ENCODE results near the gene MAP3K3.
A peak's percentile ranks its signal among the peaks of the same experiment; 100 is the strongest.

Gene MAP3K3

GRCh38 chr17:63579633-63580032, 42.6 kb upstream of the MAP3K3 start:
- Histone ChIP-seq H3K4me3 (ENCODE audit: severe bottlenecking) (no peak overlapping the region), H3K9me3 (ENCODE audit: severe bottlenecking) (no peaks in the 10 kb centered on the region), H3K36me3 (ENCODE audit: low read depth) (peaks cover 59% of the 10 kb centered on the region), H3K4me1 (ENCODE audit: insufficient read depth, poor library complexity, severe bottlenecking) (no peaks in the 10 kb centered on the region), H3K27ac (ENCODE audit: poor library complexity, severe bottlenecking) (no peak overlapping the region), H3K27me3 (ENCODE audit: insufficient read depth, poor library complexity, severe bottlenecking) (no peaks in the 10 kb centered on the region)
- ATAC-seq (ENCODE audit: low read depth) (no peak), DNase-seq (ENCODE audit: low spot score) (no peak)
- TF ChIP-seq CTCF (IDR thresholded peaks at IDR 0.05; ENCODE audit: poor library complexity, severe bottlenecking), result no peak

- Histone ChIP-seq H3K27ac (ENCODE audit: poor library complexity, severe bottlenecking) (no peak overlapping the region), H3K27me3 (ENCODE audit: insufficient read depth, poor library complexity, severe bottlenecking) (no peaks in the 10 kb centered on the region), H3K4me1 (ENCODE audit: insufficient read depth, poor library complexity, severe bottlenecking) (no peaks in the 10 kb centered on the region), H3K4me3 (ENCODE audit: severe bottlenecking) (no peak overlapping the region), H3K36me3 (ENCODE audit: low read depth) (peaks cover 91% of the 10 kb centered on the region), H3K9me3 (ENCODE audit: severe bottlenecking) (no peaks in the 10 kb centered on the region)
- ATAC-seq (ENCODE audit: low read depth) (no peak), DNase-seq (ENCODE audit: low spot score) (no peak)
- TF ChIP-seq CTCF (IDR thresholded peaks at IDR 0.05; ENCODE audit: poor library complexity, severe bottlenecking), result no peak
These were observed 34.4 kb upstream of the MAP3K3 start for GRCh38 chr17:63587770-63588169.

GRCh38 chr17:63588797-63589196, 33.4 kb upstream of the MAP3K3 start:
- no peaks in the 10 kb centered on the region for H3K27me3 ChIP-seq (ENCODE audit: insufficient read depth, poor library complexity, severe bottlenecking)
- H3K4me3 ChIP-seq (ENCODE audit: severe bottlenecking), result no peak overlapping the region
- ATAC-seq (ENCODE audit: low read depth) (no peak), DNase-seq (ENCODE audit: low spot score) (no peak)
- no peaks in the 10 kb centered on the region for H3K9me3 ChIP-seq (ENCODE audit: severe bottlenecking)
- no peaks in the 10 kb centered on the region for H3K4me1 ChIP-seq (ENCODE audit: insufficient read depth, poor library complexity, severe bottlenecking)
- no peak for TF ChIP-seq CTCF (IDR thresholded peaks at IDR 0.05; ENCODE audit: poor library complexity, severe bottlenecking)
- H3K36me3 ChIP-seq (ENCODE audit: low read depth), result peaks cover 88% of the 10 kb centered on the region
- H3K27ac ChIP-seq (ENCODE audit: poor library complexity, severe bottlenecking), result no peak overlapping the region

- Histone ChIP-seq H3K4me1 (ENCODE audit: insufficient read depth, poor library complexity, severe bottlenecking) (no peaks in the 10 kb centered on the region), H3K36me3 (ENCODE audit: low read depth) (peaks cover 81% of the 10 kb centered on the region), H3K9me3 (ENCODE audit: severe bottlenecking) (no peaks in the 10 kb centered on the region), H3K27ac (ENCODE audit: poor library complexity, severe bottlenecking) (no peak overlapping the region), H3K27me3 (ENCODE audit: insufficient read depth, poor library complexity, severe bottlenecking) (no peaks in the 10 kb centered on the region), H3K4me3 (ENCODE audit: severe bottlenecking) (no peak overlapping the region)
- peak; percentile 25; the same call in 1 of the 3 replicates for ATAC-seq (ENCODE audit: low read depth)
- DNase-seq (ENCODE audit: low spot score), result no peak
- no peak for TF ChIP-seq CTCF (IDR thresholded peaks at IDR 0.05; ENCODE audit: poor library complexity, severe bottlenecking)
These were observed 32.6 kb upstream of the MAP3K3 start for GRCh38 chr17:63589646-63590045.

- DNase-seq (ENCODE audit: low spot score), result no peak
- H3K27me3 ChIP-seq (ENCODE audit: insufficient read depth, poor library complexity, severe bottlenecking), result no peaks in the 10 kb centered on the region
- no peak overlapping the region for H3K4me3 ChIP-seq (ENCODE audit: severe bottlenecking)
- H3K36me3 ChIP-seq (ENCODE audit: low read depth), result peaks cover 50% of the 10 kb centered on the region
- no peak for TF ChIP-seq CTCF (IDR thresholded peaks at IDR 0.05; ENCODE audit: poor library complexity, severe bottlenecking)
- no peak overlapping the region for H3K27ac ChIP-seq (ENCODE audit: poor library complexity, severe bottlenecking)
- H3K9me3 ChIP-seq (ENCODE audit: severe bottlenecking), result no peaks in the 10 kb centered on the region
- H3K4me1 ChIP-seq (ENCODE audit: insufficient read depth, poor library complexity, severe bottlenecking), result no peaks in the 10 kb centered on the region
- no peak for ATAC-seq (ENCODE audit: low read depth)
These were observed 29.4 kb upstream of the MAP3K3 start for GRCh38 chr17:63592797-63593196.

Data from RWPE2 (cell line).